SK-N-SH treated with all-trans-retinoic acid at 6 μM for 48 hours (cell line): ENCODE measurements around the gene KRT84.

Experiments
- ATAC-seq: fragments of 200-7000 bp; cut with Tn5 transposase; 3 replicates; pipeline ENCODE4 v1.9.1; 2020; ENCODE audit warnings: mild to moderate bottlenecking, moderate library complexity
- ARNTL ChIP-seq: fragments of 450-650 bp; formaldehyde crosslinking; IDR thresholded peaks from 2 replicates; pipeline ENCODE4 v1.5.0; 2020; ENCODE audit warnings: low read depth, mild to moderate bottlenecking, moderate library complexity, borderline replicate concordance
- CREB5 ChIP-seq: fragments of 250-450 bp; sonication (Bioruptor Pico); IDR thresholded peaks from 2 replicates; pipeline ENCODE4 v1.5.1; 2020; ENCODE audit warnings: low read depth, mild to moderate bottlenecking, moderate library complexity
- CSDC2 ChIP-seq: fragments of 250-450 bp; sonication (Bioruptor Pico); IDR thresholded peaks from 2 replicates; pipeline ENCODE4 v1.5.0; 2020; ENCODE audit warnings: mild to moderate bottlenecking, moderate library complexity
- ESRRG ChIP-seq: fragments of 250-450 bp; sonication (Bioruptor Pico); IDR thresholded peaks from 2 replicates; pipeline ENCODE4 v1.6.1; 2021; ENCODE audit warnings: mild to moderate bottlenecking
- GLIS3 ChIP-seq: fragments of 250-450 bp; sonication (Bioruptor Pico); IDR thresholded peaks from 2 replicates; pipeline ENCODE4 v1.5.0; 2020; ENCODE audit warnings: mild to moderate bottlenecking, moderate library complexity
- ISL1 ChIP-seq: fragments of 250-450 bp; sonication (Bioruptor Pico); IDR thresholded peaks from 2 replicates; pipeline ENCODE4 v2.1.2; 2022; ENCODE audit warnings: mild to moderate bottlenecking, moderate library complexity
- OSR1 ChIP-seq: fragments of 250-450 bp; sonication (Bioruptor Pico); IDR thresholded peaks from 2 replicates; pipeline ENCODE4 v1.8.0; 2022; ENCODE audit warnings: moderate library complexity, mild to moderate bottlenecking, inconsistent platforms
- PATZ1 ChIP-seq: fragments of 250-450 bp; sonication (Bioruptor Pico); IDR thresholded peaks from 2 replicates; pipeline ENCODE4 v1.8.0; 2020; ENCODE audit warnings: mild to moderate bottlenecking, moderate library complexity, borderline replicate concordance
- PPARA ChIP-seq: fragments of 250-450 bp; sonication (Bioruptor Pico); IDR thresholded peaks from 2 replicates; pipeline ENCODE4 v1.5.0; 2020; ENCODE audit warnings: mild to moderate bottlenecking, borderline replicate concordance
- RARB ChIP-seq: fragments of 250-450 bp; sonication (Bioruptor Pico); IDR thresholded peaks from 2 replicates; pipeline ENCODE4 v1.8.0; 2021; ENCODE audit warnings: mild to moderate bottlenecking, moderate library complexity
- SNAI2 ChIP-seq: fragments of 250-450 bp; sonication (Bioruptor Pico); IDR thresholded peaks from 2 replicates; pipeline ENCODE4 v1.5.0; 2020; ENCODE audit warnings: mild to moderate bottlenecking, moderate library complexity
- TCF4 ChIP-seq: fragments of 250-450 bp; sonication (Bioruptor Pico); IDR thresholded peaks from 2 replicates; pipeline ENCODE4 v1.8.0; 2021; ENCODE audit warnings: mild to moderate bottlenecking, moderate library complexity, borderline replicate concordance
- TOX ChIP-seq: fragments of 250-450 bp; sonication (Bioruptor Pico); IDR thresholded peaks from 2 replicates; pipeline ENCODE4 v1.8.0; 2021; ENCODE audit warnings: mild to moderate bottlenecking, moderate library complexity, borderline replicate concordance
- ZC3H10 ChIP-seq: fragments of 250-450 bp; sonication (Bioruptor Pico); IDR thresholded peaks from 2 replicates; pipeline ENCODE4 v1.5.1; 2021; ENCODE audit warnings: mild to moderate bottlenecking, moderate library complexity
- ZFP3 ChIP-seq: fragments of 250-450 bp; sonication (Bioruptor Pico); IDR thresholded peaks from 2 replicates; pipeline ENCODE4 v1.5.0; 2020; ENCODE audit warnings: mild to moderate bottlenecking, moderate library complexity
- ZFP30 ChIP-seq: fragments of 450-650 bp; formaldehyde crosslinking; IDR thresholded peaks from 2 replicates; pipeline ENCODE4 v1.5.0; 2022; ENCODE audit warnings: mild to moderate bottlenecking, moderate library complexity
- ZNF565 ChIP-seq: fragments of 450-650 bp; formaldehyde crosslinking; conservative IDR thresholded peaks from 2 replicates; pipeline ENCODE4 v1.5.0; 2020; ENCODE audit warnings: low read depth, mild to moderate bottlenecking, moderate library complexity
- ZNF8 ChIP-seq: fragments of 450-650 bp; formaldehyde crosslinking; IDR thresholded peaks from 2 replicates; pipeline ENCODE4 v1.5.0; 2020; ENCODE audit warnings: mild to moderate bottlenecking, moderate library complexity
- TF ChIP-seq, protein P1 (sequence below): fragments of 250-450 bp; sonication (Bioruptor Pico); IDR thresholded peaks from 2 replicates; pipeline ENCODE4 v1.8.0; 2021; ENCODE audit warnings: low read depth, mild to moderate bottlenecking, moderate library complexity, borderline replicate concordance

KRT84 gene

DNA sequence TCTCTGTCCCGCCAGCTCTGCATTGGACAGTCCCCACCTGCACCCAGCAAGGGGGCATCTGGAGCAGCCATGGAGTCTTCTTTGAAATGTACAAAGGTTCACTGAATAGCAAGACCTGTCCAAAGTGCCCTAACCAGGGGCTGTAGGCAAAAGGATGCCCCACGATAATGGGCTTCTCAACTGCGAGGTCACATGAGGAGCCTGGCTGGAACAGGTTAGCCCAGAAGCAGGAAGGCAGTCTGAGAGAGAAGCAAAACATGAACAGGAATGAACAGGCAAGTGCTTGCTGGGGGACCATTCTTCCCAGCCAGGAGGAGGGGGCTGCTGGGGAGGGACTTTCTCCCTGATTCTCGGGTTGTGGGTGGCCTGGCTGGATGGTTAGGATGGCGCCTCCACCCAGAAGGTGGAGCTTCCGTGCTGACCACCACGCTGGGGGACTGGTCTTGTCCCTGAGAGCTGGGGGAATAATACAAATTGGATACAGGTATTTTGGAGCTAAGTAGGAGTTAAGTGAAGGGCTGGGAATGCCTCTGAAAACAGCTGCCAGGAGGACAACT is 25.3 kb downstream of the KRT84 start:
- no peak for TF ChIP-seq ZFP3 (CRISPR knock-in tag)
- no peak for TF ChIP-seq SNAI2
- no peak for TF ChIP-seq ZFP30 (CRISPR knock-in tag)
- no peak for TF ChIP-seq TOX (CRISPR knock-in tag)
- no peak for TF ChIP-seq ZC3H10 (CRISPR knock-in tag)
- TF ChIP-seq ISL1 (CRISPR knock-in tag): no peak
- no peak for TF ChIP-seq GLIS3 (CRISPR knock-in tag)
- no peak for TF ChIP-seq ESRRG
- no peak for TF ChIP-seq CSDC2 (CRISPR knock-in tag)
- no peak for TF ChIP-seq TCF4 (CRISPR knock-in tag)
- no peak for TF ChIP-seq ZNF565
- TF ChIP-seq CREB5 (CRISPR knock-in tag): no peak
- no peak for TF ChIP-seq ARNTL (CRISPR knock-in tag)
- no peak for TF ChIP-seq OSR1
- TF ChIP-seq ZNF8 (CRISPR knock-in tag): no peak
- no peak for TF ChIP-seq PPARA (CRISPR knock-in tag)
- no peak for ATAC-seq

GRCh38 chr12:52359621-52360061 is 25.8 kb downstream of the KRT84 start:
- ATAC-seq: no peak
- no peak for TF ChIP-seq ZFP3 (CRISPR knock-in tag)
- no peak for TF ChIP-seq CSDC2 (CRISPR knock-in tag)

DNA sequence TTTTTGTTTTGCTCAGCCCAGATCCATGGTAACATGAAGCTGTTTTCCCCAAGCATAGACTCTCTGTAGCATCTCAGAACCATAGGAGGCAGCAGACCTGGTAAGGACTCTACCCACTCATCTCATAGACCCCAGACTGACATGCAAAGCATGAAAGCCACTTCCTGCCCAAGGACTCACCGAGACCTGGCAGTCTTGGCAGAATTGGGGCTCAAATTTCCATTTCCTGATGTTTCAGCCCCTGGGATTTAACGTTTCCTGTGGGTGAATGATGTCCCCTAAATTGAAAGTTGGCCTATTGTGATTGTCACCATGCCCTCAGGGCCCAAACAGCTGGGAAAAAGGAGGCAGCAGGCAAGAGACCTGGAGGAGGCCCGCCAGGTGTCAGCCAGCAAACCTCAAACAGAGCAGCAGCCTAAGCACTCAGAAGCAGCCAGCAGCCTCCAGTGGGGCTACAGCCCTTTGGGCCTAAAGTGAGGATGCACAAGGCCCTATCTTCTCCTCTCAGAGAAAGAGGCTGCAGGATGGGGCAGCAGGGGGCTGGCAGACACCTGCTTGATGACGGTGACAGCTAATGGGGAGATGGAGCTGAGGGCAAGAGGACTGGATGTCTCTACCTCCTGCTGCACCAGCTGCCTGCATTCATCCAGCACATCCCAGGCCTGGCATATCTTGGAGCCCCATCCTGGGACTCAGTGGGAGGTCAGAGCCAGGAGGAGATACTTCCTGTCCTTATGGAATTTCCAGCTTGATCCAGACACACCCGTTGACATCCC is 26.7 kb downstream of the KRT84 start:
- TF ChIP-seq ISL1 (CRISPR knock-in tag) (no peak), PPARA (CRISPR knock-in tag) (no peak), GLIS3 (CRISPR knock-in tag) (no peak), CREB5 (CRISPR knock-in tag) (no peak), CSDC2 (CRISPR knock-in tag) (no peak), ZFP30 (CRISPR knock-in tag) (no peak), SNAI2 (no peak), TCF4 (CRISPR knock-in tag) (no peak)
- TF ChIP-seq, all 23 proteins: peak for 0
- ATAC-seq: no peak

DNA sequence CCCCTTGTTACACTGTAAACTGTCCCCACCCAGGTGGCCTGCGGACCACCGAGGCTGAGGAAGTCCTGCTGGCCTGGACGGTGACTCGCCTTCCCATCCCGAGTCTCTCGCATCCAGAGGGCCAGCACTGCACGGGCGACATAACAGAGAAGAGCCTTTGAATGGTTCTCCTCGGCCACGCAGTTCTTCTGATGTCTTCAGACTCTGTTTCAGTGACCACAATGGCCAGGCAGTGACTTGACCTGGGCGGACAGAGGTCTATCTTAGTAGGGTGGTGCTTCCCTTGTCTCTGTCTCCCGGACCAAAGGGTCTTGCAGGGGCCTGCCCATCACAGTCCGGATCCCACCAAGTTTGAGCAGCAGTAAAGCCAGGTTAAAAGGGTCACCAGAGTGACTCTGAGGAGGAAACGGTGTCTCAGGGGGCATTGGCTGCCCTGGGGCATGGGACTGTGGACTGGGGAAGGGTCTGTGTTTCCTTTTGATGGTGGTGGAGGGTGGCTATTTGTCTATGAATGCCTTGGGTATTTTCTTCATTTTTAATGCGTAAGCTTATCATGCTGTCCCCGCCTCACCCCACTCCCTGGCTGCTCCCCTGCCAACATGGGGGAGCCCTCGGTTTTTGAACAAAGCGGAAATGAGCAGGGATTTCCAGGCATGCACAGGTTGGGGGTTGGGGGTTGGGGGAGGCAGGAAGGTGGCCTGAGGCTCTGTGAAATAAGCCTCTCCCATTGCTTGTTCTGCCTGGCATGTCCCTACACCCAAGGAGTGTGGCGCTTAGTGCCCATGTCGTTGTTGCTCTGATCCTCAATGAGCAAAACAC is 28.5 kb downstream of the KRT84 start:
- no peak for ATAC-seq
- TF ChIP-seq ZNF8 (CRISPR knock-in tag) (no peak), ISL1 (CRISPR knock-in tag) (no peak), SNAI2 (no peak), ZFP3 (CRISPR knock-in tag) (no peak), CSDC2 (CRISPR knock-in tag) (no peak), RARB (no peak), ESRRG (no peak)
- TF ChIP-seq, protein P1, sequence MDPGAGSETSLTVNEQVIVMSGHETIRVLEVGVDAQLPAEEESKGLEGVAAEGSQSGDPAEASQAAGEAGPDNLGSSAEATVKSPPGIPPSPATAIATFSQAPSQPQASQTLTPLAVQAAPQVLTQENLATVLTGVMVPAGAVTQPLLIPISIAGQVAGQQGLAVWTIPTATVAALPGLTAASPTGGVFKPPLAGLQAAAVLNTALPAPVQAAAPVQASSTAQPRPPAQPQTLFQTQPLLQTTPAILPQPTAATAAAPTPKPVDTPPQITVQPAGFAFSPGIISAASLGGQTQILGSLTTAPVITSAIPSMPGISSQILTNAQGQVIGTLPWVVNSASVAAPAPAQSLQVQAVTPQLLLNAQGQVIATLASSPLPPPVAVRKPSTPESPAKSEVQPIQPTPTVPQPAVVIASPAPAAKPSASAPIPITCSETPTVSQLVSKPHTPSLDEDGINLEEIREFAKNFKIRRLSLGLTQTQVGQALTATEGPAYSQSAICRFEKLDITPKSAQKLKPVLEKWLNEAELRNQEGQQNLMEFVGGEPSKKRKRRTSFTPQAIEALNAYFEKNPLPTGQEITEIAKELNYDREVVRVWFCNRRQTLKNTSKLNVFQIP (CRISPR knock-in tag): no peak

DNA sequence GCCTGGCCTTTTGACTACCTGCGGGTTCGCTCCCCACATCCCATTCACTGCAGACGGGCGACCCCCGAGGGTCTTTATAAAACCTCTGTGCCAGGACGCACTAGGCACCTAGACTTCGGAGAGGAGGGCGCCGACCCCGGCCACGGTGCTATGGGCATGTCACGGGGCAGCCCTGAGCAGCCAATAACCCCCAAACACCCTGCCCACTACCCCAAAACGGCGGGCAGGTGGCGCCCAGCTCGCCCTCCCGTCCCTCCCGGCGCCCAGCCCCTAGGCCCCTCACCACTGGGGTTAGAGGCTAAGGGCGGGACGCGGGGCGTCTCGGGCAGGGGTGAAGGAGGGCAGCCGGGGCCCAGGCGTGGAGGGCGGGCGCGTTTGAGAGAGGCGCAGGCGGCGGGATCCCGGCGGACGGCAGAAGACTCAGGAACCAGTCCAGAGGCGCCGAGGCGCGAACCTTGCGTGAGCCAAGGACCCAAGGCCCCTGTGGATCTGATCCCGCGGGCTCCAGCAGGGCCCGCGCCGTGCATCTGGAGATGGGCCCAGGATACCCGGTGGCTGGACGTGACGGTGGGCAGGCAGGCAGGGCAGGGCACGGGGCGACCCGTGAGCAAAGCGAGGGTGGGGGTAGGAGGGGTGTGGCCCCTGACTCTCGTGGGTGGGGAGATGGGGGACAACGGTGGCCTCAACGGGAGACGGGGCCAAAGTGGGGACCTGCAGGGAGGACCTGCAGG is 29.3 kb downstream of the KRT84 start:
- no peak for ATAC-seq
- TF ChIP-seq GLIS3 (CRISPR knock-in tag): no peak
- TF ChIP-seq SNAI2: no peak
- TF ChIP-seq OSR1: no peak
- no peak for TF ChIP-seq TOX (CRISPR knock-in tag)
- TF ChIP-seq, protein P1 (CRISPR knock-in tag): no peak
- TF ChIP-seq PPARA (CRISPR knock-in tag): no peak
- TF ChIP-seq PATZ1 (CRISPR knock-in tag): no peak
